Heart left ventricle (tissue), 16 donors: Measurements from ENCODE around the gene DMPK. TPM values are rescaled to one million over a fixed set of nuclear protein-coding genes. Genes with fewer than 3 reads are reported as not detected.
A peak's percentile ranks its signal among the peaks of the same experiment; 100 is the strongest.

Source experiments
- ATAC-seq, 4 donors: fragments of 200-7000 bp; cut with Tn5 transposase; one replicate each; pipeline ENCODE4 v1.9.1; 2020 to 2022; ENCODE audit warnings: moderate library complexity in 4 of 4, mild to moderate bottlenecking in 3 of 4, moderate number of reproducible peaks in 1 of 4
- DNase-seq, 5 donors: peaks; one replicate each; pipeline ENCODE4 v3.0.0-alpha.2; 2020
- H3K27ac ChIP-seq, 12 donors: fragments of 200-600 bp; sonication (generic) in 4 of 12; one replicate each; pipeline versions ENCODE4 v1.5.0 to v1.8.0; 2016 to 2022; ENCODE audit warnings: mild to moderate bottlenecking in 2 of 12
- H3K27me3 ChIP-seq, 9 donors: fragments of 200-600 bp; sonication (generic) in 2 of 9; one replicate each; pipeline versions ENCODE4 v1.5.1 to v1.8.0; 2016 to 2022; ENCODE audit warnings: mild to moderate bottlenecking in 3 of 9
- H3K36me3 ChIP-seq, 9 donors: fragments of 200-600 bp; sonication (generic) in 2 of 9; one replicate each; pipeline versions ENCODE4 v1.5.0 to v1.8.0; 2018 to 2022; ENCODE audit warnings: mild to moderate bottlenecking in 2 of 9
- H3K4me1 ChIP-seq, 12 donors: fragments of 200-600 bp; sonication (generic) in 4 of 12; one replicate each; pipeline versions ENCODE4 v1.5.0 to v1.8.0; 2016 to 2022; ENCODE audit warnings: mild to moderate bottlenecking in 3 of 12
- H3K4me3 ChIP-seq, 12 donors: fragments of 200-600 bp; sonication (generic) in 4 of 12; one replicate each; pipeline versions ENCODE4 v1.5.0 to v1.8.0; 2017 to 2022; ENCODE audit warnings: mild to moderate bottlenecking in 9 of 12, moderate library complexity in 4 of 12
- H3K9me3 ChIP-seq, 12 donors: fragments of 200-600 bp; sonication (generic) in 4 of 12; one replicate each; pipeline versions ENCODE4 v1.5.0 to v1.8.0; 2016 to 2022; ENCODE audit warnings: mild to moderate bottlenecking in 1 of 12
- CTCF ChIP-seq, 12 donors: fragments of 200-600 bp; sonication (generic) in 4 of 12; IDR thresholded peaks; one replicate each; pipeline versions ENCODE4 v1.5.0 to v1.8.0; 2018 to 2022; ENCODE audit warnings: antibody characterized with exemption in 12 of 12, mild to moderate bottlenecking in 5 of 12
- POLR2A ChIP-seq, 2 donors: fragments of 450-650 bp; IDR thresholded peaks; one replicate each; pipeline ENCODE4 v1.6.1; 2017; ENCODE audit warnings: antibody characterized with exemption in 2 of 2, mild to moderate bottlenecking in 2 of 2, moderate library complexity in 2 of 2
- WGBS, 4 donors: extraction: QIAGEN DNeasy Blood & Tissue Kit in 2 of 4; methylation state at CpG; one replicate each; pipeline versions ENCODE4 v1.1.5 to v1.1.7; 2013 to 2018; 5-methylcytosine and 5-hydroxymethylcytosine counted together
- intact Hi-C, 10 donors: fragments of 100-400 bp; cut with DNase I; formaldehyde crosslinking; loops; one replicate each; pipeline versions ENCODE4 v1.11.1 to v1.14.2; 2022
- polyA plus RNA-seq, 2 donors: library from polyadenylated mRNA; stranded (reverse); fragments of 200-250 nt; gene quantifications; one replicate each; pipeline ENCODE4 v1.2.3, GENCODE V29; 2013
- total RNA-seq, 9 donors: library from RNA; depleted of rRNA in 2 of 9; stranded (reverse); fragments of >200 nt in 2 of 9; fragmentation: NEBNext Ultra II Directional in 3 of 9; extraction: Animal tissue kit (Norgen Biotek cat#: 25700) in 3 of 9; gene quantifications; one replicate each; pipeline versions ENCODE4 v1.1.0 to v1.2.4, GENCODE V29; 2016 to 2023
- donor health status: ischemic (EF 13 %, LVEDD 7.1; RV severe dilation, severe dysfunction).
- donor health status: healthy with polysubstance abuse.
- donor health status: DM: no; HTN: yes; CAD: no.
- donor health status: DM: no; HTN: no; CAD: no.
- donor health status: ischemic (EF 25% LVEDD 6.9; RV normal size, moderate dysfunction).
- donor health status: ischemic (EF 25% LVEDD 5.7; RV mildly dilated, moderate dysfunction).
- donor health status: healthy.
- donor health status: DM: yes; HTN: yes; CAD: no.
- donor health status: ischemic (EF 35%, LVEDD 5.7; RV mildly dilated, moderate dysfunction).
- donor health status: nonischemic (EF 11% LVEDD 7.7; RV severe dilation, severe dysfunction).
- donor health status: DM: yes; HTN: yes; CAD: no.
- donor health status: PGD.
- donor health status: ischemic (EF 29% LVEDD 5.4; RV normal size, mild dysfunction).
- donor health status: nonischemic (EF 23%, LVEDD 6.1; RV moderate dilation, normal function).

The DMPK gene
- total and polyA plus RNA-seq, 11 donors, result 131 to 778 (median 311) TPM

- Histone ChIP-seq H3K27ac (no peak overlapping the region), H3K4me3 (no peak overlapping the region), H3K36me3 (peaks cover 0 to 29% (median 24%) of the 10 kb centered on the region in 9 donors), H3K27me3 (peaks cover 0 to 17% (median 0%) of the 10 kb centered on the region in 9 donors), H3K9me3 (no peaks in the 10 kb centered on the region), H3K4me1 (peaks cover 0 to 33% (median 13%) of the 10 kb centered on the region in 12 donors)
- ATAC-seq, result peak in 2 of 4 donors; percentile 5 to 11
- 69 to 82% (median 79%) methylated on average over 5 to 19 of the region's 19 CpGs for WGBS, 4 donors
- TF ChIP-seq CTCF (IDR thresholded peaks at IDR 0.05), result no peak
- TF ChIP-seq POLR2A (IDR thresholded peaks at IDR 0.05), result no peak
- intact Hi-C loops, result loop anchor here in 3 of 10 donors (5.0 kb wide), 1 partner anchor 64 kb away; no protein-coding TSS in a partner anchor
- no peak for DNase-seq
Measured at GRCh38 chr19:45817725-45818301, 35.5 kb upstream of the DMPK start.

- Histone ChIP-seq H3K27ac (no peak overlapping the region), H3K27me3 (peaks cover 0 to 17% (median 0%) of the 10 kb centered on the region in 9 donors), H3K9me3 (no peaks in the 10 kb centered on the region), H3K4me1 (peaks cover 0 to 33% (median 13%) of the 10 kb centered on the region in 12 donors), H3K4me3 (no peak overlapping the region), H3K36me3 (peaks cover 0 to 22% (median 17%) of the 10 kb centered on the region in 9 donors)
- 20 to 25% (median 23%) methylated on average over 18 to 24 of the region's 24 CpGs for WGBS, 4 donors
- TF ChIP-seq CTCF (IDR thresholded peaks at IDR 0.05), result peak; percentile 93 to 99 (median 98)
- TF ChIP-seq POLR2A (IDR thresholded peaks at IDR 0.05), result no peak
- peak; percentile 83 to 90 (median 85) for ATAC-seq
- intact Hi-C loops, result loop anchor here in 3 of 10 donors (5.0 kb wide), 1 partner anchor 65 kb away; no protein-coding TSS in a partner anchor
- DNase-seq, result peak; percentile 89 to 96 (median 94)
Measured at GRCh38 chr19:45817010-45817724, 34.9 kb upstream of the DMPK start.

GRCh38 chr19:45816236-45817009 is 34.1 kb upstream of the DMPK start:
- DNase-seq (no peak), ATAC-seq (peak in 3 of 4 donors; percentile 1 to 6 (median 1))
- H3K27ac ChIP-seq, result peak overlapping the region in 3 of 12 donors; percentile 2 to 45 (median 24)
- 71 to 85% (median 75%) methylated on average over 11 to 18 of the region's 18 CpGs for WGBS, 4 donors
- peaks cover 0 to 18% (median 13%) of the 10 kb centered on the region in 9 donors for H3K36me3 ChIP-seq
- peak overlapping the region in 9 of 12 donors; percentile 48 to 59 (median 56) for H3K4me3 ChIP-seq
- peaks cover 0 to 17% (median 0%) of the 10 kb centered on the region in 9 donors for H3K27me3 ChIP-seq
- no peaks in the 10 kb centered on the region for H3K9me3 ChIP-seq
- H3K4me1 ChIP-seq, result peaks cover 0 to 33% (median 13%) of the 10 kb centered on the region in 12 donors
- no peak for TF ChIP-seq CTCF (IDR thresholded peaks at IDR 0.05)
- TF ChIP-seq POLR2A (IDR thresholded peaks at IDR 0.05), result no peak
- intact Hi-C loops, result loop anchor here in 3 of 10 donors (5.0 kb wide), 1 partner anchor 66 kb away; no protein-coding TSS in a partner anchor
